NCI-H524 (cell line): ENCODE results near the gene SYCE3.
A peak's percentile ranks its signal among the peaks of the same experiment; 100 is the strongest.
"Not testable (repeated sequence)": the region's sequence is repeated elsewhere in the genome, so short reads cannot be mapped to it uniquely, and the experiment has no call there.

Experiments
- DNase-seq, 2 experiments: peaks; one replicate each; lab custom pipeline; 2025; lab: John Stamatoyannopoulos, UW

The SYCE3 gene

DNA sequence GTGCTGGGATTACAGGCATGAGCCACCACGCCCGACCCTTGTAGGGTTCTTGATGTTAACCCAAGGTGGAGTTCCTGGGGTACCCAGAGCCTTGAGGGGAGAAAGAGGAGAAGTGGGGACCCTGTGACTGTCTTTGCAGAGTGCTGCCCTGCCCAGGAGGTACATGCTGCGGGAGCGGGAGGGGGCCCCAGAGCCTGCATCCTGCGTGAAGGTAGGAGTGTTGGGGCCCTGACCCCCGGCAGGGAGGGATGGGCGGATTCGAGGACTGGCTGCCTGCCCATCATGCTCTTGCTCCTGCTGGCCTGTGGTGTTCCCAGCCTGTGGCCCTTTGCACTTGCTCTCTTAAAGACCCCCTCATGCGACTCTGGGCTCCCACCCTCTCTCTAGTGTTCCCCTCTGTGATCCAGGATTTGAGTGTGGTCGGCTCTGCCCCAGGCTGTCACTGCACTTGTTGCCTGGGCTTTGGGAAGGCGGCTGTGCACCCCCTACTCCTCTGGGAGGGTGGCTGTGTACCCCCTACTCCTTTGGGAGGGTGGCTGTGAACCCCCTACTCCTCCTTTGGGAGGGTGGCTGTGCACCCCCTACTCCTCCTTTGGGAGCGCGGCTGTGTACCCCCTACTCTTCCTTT is 41.8 kb downstream of the SYCE3 start:
- DNase-seq: no peak

DNA sequence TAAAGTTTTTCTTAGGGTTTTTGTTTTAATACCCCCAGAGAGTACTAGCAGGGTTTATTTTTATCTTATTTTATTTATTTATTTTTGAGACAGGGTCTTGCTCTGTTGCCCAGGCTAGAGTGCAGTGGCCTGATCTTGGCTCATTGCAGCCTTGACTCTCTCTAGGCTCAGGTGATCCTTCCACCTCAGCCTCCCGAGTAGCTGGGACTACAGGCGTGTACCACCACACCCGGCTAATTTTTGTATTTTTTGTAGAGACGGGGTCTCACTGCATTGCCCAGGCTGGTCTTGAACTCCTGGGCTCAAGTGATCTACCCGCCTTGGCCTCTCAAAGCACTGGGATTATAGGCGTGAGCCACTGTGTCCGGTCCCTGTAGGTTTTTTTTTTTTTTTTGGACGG is 42.5 kb downstream of the SYCE3 start:
- not testable (repeated sequence) for DNase-seq

DNA sequence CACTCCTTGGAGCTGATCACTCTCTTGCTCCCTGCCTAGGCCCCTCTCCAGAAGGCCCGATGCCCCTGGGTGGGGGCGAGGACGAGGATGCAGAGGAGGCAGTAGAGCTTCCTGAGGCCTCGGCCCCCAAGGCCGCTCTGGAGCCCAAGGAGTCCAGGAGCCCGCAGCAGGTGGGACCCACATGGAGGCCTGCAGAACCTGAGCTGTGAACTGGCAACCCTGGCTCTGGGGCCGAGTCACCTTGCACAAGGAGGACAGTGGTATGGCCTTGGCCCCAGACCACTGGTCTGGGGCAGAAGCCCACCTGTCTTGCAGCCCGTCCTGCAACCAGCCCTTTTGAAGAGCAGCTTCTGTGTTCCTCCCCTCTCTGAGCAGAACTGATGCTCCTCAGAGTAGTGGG is 43.6 kb downstream of the SYCE3 start:
- DNase-seq: no peak

DNA sequence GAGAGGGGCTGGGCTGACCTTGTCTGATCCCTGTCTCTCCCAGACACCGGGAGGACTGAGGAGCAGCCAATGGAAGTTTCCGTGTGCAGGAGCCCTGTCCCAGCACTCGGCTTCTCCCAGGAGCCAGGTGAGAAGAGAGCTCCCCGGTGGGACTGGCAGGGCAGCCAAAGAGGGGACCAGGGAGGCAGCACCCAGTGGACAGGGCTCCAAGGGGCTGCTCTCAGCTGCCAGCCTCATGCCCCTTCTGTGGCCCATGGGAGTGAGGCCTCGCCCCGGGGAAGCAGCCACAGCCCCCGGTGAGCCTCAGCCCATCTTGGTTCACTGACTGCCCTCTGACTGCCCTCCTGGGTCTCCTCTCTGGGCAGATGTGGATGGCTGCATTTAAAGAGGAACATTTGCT is 44.1 kb downstream of the SYCE3 start:
- no peak for DNase-seq

DNA sequence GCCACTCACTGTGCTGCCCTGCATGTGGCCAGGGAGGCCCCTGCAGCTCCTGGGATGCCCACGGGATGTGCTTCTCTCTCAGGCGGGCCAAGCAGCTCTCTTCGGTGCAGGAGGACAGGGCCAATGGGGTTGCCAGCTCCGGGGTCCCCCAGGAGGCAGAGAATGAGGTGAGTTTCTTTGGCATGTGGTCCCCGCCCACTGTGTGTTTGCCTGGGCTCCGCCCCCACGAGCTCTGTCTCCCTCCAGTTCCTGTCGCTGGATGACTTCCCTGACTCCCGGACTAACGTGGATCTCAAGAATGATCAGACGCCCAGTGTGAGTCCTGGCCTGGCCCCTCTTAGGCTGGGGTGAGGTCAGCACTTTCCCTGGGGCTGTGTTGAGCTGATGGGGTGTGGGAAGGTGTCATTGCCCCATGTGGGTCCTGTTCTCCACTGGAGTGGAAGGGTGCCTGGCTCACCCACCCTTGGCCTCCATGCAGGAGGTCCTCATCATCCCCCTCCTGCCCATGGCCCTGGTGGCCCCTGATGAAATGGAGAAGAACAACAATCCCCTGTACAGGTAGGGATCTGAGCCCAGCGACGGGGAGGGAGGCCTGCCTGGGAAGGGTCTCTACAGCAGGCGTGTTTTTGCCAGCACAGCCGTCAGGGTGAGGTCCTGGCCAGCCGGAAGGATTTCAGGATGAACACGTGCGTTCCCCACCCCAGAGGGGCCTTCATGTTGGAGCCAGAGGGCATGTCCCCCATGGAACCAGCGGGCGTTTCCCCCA is 45.0 kb downstream of the SYCE3 start:
- DNase-seq: no peak

DNA sequence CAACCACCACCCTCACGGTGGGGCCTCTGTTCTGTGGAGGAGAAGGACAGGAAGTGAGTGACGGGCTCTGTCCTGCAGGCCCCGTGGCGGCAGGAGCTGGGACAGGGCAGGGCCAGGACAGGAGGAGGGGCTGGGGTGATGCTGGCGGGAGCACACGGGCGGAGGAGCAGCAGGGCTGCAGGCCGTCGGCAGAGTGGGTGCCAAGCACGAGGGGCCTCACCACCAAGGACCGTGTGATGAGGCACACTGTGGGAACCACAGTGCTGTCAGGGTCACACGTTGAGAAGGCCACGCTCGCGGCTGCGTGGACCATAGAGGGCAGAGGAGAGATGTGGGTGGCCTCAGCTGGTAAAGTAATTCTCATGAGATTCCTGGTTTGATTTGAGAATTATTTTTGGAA is 45.8 kb downstream of the SYCE3 start:
- no peak for DNase-seq

DNA sequence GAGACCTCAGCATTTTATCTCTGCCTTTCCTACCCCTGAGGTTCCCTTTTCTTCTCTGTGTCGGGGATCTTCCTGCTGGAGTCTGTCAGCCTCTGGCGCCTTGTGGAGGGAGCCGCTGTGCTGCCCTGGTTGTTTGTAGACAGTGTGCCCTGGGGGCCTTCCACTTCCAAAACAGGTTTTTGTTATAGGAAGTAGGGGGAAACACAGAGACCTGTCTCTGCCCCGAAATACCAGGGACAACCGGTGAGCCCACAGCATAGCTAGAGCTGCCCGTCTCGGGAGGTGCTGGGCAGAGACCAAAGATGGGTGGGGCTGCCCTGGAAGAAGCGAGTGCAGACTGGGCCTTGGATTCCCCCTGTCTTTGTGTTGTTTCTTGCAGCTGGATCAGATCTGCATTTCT is 46.7 kb downstream of the SYCE3 start:
- no peak for DNase-seq

DNA sequence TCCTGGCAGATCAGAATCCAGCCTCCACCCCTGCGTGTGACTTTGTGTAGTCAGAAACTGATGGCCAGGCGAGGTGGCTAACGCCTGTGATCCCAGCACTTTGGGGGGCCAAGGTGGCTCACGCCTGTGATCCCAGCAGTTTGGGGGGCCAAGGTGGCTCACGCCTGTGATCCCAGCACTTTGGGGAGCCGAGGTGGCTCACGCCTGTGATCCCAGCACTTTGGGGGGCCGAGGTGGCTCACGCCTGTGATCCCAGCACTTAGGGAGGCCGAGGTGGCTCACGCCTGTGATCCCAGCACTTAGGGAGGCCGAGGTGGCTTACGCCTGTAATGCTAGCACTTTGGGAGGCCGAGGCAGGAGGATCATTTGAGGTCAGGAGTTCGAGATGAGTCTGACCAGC is 49.5 kb downstream of the SYCE3 start:
- no peak for DNase-seq

DNA sequence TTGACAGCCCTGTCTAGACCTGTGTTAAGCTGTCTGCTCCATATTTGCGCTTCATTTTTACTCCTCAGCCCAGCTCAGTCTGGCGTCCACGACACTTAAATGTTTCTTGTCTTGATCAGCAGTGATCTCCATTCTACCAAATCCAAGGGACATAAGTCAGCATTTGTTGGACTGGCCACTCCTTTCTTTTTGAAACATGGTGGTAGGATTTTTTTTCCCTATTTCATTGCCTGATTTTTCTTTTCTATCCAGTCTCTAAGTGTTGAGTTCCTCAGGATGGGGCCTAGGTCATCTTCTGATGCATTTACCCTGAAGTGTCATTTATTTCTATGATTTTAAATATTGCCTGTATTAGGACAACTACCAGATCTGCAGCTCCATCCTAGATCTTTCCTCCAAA is 53.8 kb downstream of the SYCE3 start:
- no peak for DNase-seq

DNA sequence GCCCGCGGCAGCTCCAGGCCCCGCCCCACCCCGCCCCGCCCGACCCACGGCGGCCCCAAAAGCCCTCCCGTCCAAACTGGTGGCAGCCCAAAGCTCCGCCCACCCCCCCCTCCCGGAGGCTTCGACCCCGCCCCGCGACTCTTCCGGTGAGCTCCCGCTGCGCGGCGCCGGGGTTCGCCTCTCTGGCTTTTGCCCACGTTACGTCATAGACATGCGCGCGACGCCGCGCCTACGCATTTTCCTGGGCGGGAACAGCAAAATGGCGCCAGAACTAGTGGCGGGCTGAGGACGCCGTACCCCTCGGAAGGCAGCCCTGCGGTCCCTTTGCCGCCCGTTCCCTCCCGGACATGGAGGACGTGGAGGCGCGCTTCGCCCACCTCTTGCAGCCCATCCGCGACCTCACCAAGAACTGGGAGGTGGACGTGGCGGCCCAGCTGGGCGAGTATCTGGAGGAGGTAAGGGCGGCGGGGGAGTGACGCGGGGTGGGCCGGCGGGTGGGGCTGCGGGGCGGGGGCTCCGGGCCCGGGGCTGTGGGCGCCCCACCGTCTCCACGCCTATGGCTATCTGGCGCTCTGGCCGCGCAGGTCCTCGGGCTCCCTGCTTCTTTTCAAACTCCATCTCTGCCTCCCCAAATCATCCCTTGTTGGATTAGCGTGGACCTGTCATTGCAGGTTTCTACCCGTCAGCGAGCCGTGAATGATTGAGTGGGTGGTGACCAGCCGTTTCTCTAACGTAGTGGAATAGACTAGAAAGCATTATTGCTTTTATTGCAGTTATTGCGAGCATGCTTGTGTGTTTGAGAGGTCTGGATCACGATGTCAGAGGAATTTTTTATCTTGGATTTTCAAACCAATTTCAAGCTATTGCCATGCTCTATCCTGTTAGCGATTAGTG is 54.5 kb downstream of the SYCE3 start, which contains the start of gene NCAPH2:
Gene NCAPH2 (plus strand): TSS at position 234 of the 894 bp plus-strand sequence. CDS start 114 bp downstream, at position 348.
- peak; percentile 94 to 98 for DNase-seq

DNA sequence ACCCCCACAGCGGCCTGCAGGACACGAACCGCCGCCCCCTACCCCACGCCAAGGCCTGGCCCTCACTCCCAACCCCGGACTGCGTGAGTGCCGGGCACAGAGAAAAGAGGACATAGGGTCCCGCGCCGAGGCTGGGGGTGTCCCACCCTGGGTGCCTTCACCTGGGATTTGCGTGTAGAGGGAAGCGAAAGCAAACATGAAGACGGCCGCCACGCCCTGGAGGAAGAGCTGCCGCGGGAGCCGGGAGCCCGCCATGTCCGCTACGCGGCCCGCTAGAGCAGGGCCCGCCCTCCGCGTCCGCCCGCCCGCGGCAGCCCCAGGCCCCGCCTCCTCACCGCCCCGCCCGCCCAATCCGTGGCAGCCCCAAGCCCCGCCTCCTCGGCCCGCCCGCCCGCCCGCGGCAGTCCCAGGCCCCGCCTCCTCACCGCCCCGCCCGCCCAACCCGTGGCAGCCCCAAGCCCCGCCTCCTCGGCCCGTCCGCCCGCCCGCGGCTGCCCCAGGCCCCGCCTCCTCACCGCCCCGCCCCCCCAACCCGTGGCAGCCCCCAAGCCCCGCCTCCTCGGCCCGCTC is 55.2 kb downstream of the SYCE3 start, which contains the start of gene LMF2:
Gene LMF2 (minus strand): TSS at position 282 of the 570 bp plus-strand sequence. CDS start 27 bp downstream, at position 255.
- no peak for DNase-seq

DNA sequence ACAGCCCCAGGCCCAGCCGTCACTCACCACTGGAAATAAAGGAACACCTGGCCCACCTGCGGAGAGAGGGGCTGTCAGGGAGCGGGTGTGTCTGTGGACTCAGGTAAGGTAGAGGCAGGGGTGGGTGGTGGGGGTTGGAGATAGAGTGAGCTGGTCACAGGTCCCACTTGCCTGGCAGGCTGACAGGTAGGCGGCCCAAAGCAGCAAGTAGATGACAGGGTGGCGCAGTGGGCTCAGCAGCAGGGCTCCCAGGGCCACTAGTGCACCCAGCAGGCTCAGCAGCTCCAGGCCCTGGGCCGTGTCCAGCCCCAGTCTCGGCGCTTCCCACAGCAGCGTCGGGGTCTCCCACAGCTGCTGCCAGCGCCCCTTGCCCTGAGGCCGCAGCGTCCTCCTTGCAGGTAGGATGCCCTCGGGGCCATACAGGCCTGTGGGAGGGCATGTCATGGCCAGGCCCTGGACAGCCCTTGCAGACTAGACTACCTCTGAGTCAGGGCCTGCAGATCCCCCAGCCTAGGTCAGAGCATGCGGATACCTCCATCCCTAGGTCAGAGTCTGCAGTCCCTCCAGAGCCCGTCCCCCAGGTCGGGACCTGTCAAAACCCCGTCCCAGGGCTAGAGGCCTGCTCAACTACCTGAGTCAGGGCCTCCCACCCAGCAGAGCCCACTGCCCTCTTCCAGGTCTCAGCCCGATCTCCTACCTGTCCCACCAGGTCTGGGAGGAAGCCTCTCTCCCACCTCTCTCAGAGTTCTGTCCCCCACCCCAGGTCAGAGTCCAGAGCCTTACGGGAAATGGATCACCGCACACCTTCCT is 55.9 kb downstream of the SYCE3 start:
- peak in 1 of 2 experiments; percentile 35 for DNase-seq

DNA sequence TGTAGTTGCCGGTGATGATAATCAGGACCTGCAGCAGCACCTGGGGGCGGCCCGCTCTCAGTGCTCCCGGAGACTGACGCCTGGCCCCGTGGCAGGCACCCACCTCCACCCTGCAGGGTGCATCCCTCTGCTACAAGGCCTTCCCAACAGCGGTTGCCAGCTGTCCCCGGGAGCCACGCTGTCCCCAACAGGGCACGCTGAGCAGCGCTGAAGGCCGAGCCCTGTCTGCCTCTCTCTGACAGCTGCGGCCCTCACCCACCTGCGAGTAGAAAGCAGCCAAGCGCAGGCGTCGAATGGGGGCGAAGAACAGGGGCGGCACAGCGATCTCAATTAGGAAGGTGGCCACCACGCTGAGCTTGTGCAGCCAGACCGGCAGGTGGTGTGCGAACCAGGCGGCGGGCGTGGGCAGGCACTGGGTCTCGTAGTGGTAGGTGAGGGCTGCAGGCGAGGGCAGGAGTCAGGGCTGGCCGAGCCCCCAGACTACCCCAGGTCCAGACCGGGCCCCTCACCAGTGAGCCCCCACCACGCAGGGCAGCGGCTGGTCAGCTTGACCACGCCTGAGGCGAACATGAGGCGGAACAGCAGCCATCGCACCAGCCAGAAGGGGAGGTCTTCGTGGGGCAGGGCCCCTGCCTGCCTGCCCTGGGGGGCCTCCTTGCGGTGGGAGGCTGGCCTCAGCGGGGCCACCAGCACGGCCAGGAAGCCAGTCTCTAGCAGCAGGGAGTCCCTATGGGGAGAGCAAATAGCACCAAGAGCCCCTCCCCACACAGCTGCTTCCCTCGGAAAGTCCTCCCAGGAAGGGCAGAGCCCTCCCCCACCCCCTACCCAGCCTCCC is 56.7 kb downstream of the SYCE3 start:
- DNase-seq: no peak

DNA sequence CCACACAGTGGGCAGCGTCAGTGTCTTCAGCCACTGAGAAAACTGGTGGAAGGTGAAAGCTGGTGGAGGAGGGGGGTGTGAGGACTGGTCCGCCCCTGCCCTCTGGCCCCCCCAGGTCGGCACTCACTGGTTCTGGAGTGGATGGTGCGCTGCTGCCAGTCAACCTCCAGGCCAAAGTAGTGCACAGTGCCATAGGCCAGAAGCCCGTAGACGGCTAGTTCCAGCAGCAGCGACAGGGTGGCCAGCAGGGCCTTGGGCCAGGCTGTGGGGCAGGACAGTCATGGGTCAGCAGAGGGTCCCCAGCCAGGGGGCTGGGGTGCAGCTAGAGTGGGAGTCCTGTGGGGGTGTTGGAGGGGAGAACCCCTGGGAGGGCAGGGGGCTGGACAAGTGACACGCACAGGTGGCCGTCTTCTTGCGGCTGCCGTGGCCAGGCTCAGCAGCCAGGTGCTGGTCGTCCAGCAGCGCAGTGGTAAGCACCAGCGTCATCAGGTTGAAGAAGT is 57.4 kb downstream of the SYCE3 start:
- no peak for DNase-seq

DNA sequence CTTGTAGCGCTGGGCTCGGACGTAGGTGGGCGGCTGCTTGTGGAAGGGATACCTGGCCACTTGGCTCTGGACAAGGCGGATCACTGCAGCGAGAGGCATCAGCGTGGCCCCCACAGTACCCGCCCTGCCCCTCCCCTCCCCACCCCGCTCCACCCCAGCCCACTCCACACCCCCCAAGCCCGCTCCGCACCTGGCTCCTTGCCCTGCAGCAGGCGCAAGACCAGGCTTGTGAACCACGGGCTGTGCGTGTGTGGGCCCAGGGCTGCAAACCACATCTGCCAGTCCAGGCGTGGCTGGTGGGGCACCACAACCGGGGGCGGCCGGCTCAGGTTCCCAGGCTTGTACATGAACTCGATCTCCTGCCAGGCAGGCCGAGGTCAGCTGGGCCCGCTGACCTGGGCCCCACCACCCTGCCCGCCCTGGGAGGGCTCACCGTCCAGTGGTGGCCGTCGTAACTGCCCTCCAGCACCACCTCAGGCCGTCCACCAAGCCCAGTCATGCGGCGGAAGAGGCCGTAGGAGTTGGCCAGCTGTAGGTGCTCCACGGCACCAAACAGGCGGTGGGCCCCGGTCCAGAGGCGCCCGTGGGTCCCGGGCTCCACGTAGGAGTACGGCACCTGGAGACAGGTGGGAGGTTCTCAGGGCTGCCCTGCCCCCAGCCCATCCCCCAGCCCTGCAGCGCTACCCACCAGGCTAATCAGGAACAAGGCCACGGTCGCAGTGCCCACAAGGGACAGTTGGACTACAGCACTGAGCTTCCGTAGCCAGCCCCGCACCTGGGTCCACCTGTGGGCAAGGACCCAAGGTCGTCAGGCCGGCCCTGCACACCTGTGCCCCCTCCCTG is 58.1 kb downstream of the SYCE3 start:
- no peak for DNase-seq

DNA sequence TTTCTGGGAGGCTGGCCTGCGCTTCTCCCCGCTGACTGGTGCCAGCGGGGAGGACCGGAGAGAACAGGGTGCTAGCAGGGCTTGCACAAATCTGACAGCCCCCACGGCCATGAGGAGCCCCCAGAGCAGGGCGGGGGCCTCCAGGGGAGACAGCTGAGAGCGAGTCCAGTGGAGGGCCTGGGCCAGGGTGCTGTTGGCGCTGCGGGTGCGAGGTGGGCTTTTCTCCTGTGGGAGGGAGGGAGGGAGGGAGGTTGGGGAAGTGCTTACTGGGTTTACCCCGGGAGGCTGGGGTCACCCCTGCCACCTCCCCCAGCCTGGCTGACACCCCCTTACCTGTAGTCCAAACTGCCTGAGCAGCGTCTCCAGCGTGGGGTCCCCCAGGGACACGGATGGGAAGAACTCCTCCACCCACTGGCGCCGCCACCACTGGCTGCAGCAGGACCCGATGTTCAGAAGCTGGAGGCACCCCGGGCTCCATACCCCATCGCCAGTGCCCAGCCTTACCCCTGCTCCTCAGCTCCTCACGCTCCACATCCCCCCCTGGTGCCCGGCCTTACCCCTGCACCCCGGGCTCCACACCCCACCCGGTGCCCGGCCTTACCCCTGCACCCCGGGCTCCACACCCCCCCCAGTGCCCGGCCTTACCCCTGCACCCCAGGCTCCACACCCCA is 59.1 kb downstream of the SYCE3 start:
- DNase-seq: no peak

DNA sequence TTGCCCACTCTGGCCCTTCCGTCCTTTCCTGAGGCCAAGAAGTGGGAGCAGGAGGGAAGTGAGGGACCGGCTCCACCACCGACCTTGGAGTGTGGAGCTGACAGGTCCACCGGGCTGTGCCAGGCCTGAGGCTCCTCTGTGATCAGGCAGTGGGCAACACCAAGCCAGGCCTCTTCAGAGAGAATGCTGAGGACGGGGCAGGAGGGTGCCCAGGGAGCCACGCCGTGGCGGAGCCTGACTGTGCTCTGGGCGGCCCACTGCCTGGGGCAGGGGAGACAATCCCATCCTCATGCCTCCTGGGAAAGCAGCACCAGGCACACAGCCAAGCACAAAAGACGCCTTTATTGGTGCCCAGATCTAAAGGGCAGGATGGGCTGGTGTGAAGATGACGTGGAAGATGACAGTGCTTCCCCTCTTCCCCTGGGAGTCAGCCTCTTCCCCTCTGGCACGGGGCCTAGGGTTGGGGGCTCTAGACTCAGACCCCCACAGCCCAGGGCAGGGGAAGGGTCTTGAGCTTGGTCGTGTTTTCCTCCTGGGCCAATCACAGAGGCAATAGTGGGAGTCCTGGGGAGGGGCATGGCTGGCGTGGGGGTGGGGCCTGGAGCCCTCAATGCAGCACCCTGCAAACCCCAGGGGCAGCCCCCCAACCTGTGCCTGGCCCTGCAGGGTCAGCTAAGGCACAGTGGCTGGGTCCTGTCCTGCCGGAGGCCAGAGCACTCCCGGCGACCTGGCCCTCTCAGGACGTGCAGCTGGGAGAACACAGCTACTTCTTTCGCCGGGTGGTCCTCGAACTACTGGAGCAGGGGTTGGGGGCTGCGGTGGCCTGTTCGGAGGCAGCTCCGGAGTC is 59.9 kb downstream of the SYCE3 start:
- DNase-seq: no peak

DNA sequence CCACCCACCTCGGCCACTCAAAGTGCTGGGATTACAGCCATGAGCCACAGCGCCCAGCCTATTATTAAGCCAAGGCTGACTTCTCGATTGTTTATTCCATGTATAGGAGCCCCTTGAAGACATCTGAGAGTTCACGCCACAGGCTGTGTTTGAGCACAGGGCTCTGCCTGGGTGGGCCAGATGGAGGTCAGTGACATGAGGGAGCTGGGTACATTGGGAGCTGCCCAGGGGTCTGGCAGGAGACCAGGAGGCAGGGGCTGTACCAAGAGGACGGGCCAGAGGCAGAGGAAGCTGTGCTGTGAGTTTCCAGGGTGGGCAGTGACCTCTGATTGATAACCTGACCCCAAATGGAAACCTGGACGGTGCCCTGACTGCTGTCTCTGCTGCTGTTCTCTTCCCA is 60.6 kb downstream of the SYCE3 start:
- DNase-seq: no peak
